HG03432 (cell line): ENCODE results near the gene OSBPL6.

Experiments
- ATAC-seq: cut with Tn5 transposase; IDR thresholded peaks from one replicate; pipeline ENCODE4 v1.9.1; 2021; ENCODE audit warnings: mild to moderate bottlenecking, moderate library complexity; ENCODE audit not compliant: unreplicated experiment

OSBPL6 gene

GRCh38 chr2:178269438-178270224 lies 75.3 kb downstream of the OSBPL6 start:
- ATAC-seq: no peak

- no peak for ATAC-seq
Measured at GRCh38 chr2:178270338-178270737, 76.0 kb downstream of the OSBPL6 start.

GRCh38 chr2:178271094-178271493 lies 76.8 kb downstream of the OSBPL6 start:
- ATAC-seq: no peak

DNA sequence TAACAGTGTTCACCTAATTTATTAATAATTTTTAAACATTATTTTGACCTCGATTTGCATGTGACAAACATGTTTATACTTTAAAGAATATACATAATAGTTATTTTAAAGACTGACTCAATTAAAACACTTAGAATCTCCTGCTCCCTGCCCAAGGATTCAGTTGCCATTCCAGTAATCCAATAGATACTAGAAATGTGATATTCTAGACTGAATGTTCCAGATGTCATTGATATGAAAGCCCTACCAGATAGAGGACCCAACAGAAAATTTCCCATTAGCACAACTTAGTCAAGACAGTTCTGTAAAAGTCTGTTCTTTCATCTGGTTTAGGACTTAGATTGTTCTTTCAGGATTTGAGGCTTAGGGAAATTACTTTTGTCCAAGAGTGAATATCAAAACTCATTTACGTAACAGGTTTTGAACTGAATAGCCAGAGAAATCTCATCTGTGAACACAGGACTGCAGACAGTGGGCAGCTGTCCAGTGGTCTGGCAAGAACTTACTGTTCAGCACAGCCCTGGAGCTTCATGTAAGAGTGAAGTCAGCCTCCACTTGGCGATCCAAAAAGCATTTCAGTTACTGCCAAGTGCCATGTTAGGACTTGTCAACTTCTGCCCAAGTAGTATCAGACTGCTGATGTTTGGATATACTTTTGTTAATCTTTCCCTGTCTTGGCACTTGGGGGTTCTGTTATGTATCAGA lies 77.5 kb downstream of the OSBPL6 start:
- no peak for ATAC-seq

GRCh38 chr2:178273787-178274360 lies 79.6 kb downstream of the OSBPL6 start:
- ATAC-seq: no peak

DNA sequence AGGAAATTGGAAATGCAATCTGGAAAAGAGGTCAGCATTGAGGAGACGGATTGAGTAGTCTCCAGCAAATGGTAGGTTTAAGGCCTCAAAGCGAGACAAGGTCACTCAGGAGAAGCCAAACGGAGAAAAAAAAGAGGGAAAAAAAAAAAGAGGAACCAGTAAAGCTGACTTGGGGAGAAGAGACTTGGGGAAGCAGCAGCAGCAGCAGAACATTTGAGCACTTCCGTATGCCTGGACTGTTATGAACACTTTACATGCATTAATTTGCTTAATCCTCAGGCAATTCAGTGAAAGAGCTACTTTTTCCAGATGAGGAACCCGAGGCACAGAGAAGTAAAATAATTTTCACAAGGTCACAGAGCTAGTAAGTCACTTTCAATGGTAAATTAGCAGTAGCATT lies 81.3 kb downstream of the OSBPL6 start:
- no peak for ATAC-seq

GRCh38 chr2:178277741-178278197 lies 83.5 kb downstream of the OSBPL6 start:
- ATAC-seq: no peak

- no peak for ATAC-seq
Measured at GRCh38 chr2:178279142-178279541, 84.8 kb downstream of the OSBPL6 start.

DNA sequence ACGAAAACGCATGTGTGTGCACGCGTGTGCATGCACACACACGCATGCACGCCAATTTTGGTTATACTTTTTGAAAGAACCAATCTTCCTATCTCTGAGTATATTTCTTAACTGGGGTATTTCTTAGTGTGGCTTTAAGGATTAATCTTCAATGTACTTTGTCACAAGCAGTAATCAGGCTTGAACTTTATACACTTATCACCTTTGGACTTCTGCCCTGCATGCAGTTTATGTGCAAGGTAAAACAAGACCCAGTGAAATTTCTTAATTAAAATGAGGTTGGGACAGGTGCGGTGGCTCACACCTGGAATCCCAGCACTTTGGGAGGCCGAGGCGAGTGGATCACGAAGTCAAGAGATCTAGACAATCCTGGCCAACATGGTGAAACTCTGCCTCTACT lies 85.3 kb downstream of the OSBPL6 start:
- no peak for ATAC-seq

GRCh38 chr2:178280244-178280852 lies 86.0 kb downstream of the OSBPL6 start:
- ATAC-seq: peak; percentile 80

GRCh38 chr2:178282075-178282815 lies 87.9 kb downstream of the OSBPL6 start:
- no peak for ATAC-seq

- ATAC-seq: no peak
Measured at GRCh38 chr2:178283341-178283918, 89.1 kb downstream of the OSBPL6 start.

DNA sequence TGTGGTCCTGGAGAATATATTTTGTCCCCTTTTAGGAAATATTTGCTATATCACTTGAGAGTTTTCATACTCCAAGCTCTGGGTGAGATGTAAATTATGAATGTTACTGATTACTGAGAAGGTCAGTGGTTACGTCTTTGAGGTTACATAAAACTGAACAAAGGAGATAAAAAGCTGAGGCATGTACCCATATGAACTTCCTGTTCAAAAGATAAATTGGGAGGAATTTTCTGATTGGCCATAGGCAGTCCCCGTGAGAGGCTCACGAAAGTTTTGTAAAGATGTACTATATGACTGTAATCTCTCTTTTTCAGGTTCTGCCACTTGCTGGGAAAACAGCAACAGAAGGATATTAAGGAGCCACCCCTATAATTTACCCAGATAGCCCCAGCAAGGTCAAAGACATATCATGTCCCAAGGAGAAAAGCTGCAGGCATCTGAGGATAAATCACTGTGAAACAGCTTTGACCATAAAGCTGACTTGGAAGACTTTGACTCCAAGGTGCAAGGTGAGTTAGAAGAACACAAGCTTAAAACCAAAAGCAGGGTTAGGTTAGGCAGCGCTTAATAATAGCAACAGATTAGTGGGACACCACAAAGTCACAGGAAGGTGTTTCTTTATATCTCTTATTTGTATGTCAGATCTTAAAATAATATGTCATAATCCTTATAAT lies 90.4 kb downstream of the OSBPL6 start:
- no peak for ATAC-seq

DNA sequence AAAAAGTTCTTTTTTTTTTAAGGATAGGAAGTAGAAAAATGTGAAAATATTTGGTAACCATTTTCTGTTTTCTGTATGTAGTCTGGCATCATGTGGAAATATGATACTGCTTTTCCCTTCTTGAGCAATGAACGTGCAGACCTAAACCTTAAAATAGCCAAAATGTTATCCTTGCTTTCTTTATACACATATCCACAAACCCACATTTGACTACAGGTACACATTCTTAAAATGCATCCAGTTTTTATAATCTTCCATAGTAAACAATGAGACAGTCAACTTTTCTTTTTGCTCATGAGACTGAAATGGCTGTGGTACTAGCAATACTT lies 90.9 kb downstream of the OSBPL6 start:
- ATAC-seq: no peak

DNA sequence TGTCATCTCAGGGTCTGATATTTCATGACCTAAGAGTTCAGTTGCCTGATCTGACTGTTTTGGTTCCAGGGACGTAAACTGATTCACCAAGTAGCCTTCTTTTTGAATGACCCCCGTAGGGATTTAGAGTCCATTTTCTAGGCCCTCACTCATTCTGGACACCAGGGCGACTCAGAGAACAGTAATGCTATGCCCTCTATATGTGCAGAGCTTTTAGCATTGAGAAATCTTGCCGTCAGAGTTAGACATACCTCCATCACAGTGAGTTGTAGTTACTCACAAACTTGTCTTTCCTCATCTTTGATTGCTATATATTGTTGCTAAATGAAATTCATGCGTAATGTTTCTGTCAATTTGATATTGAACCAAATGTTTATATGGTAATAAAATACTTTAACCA lies 92.3 kb downstream of the OSBPL6 start:
- no peak for ATAC-seq

GRCh38 chr2:178287652-178288344 lies 93.5 kb downstream of the OSBPL6 start:
- ATAC-seq: no peak

DNA sequence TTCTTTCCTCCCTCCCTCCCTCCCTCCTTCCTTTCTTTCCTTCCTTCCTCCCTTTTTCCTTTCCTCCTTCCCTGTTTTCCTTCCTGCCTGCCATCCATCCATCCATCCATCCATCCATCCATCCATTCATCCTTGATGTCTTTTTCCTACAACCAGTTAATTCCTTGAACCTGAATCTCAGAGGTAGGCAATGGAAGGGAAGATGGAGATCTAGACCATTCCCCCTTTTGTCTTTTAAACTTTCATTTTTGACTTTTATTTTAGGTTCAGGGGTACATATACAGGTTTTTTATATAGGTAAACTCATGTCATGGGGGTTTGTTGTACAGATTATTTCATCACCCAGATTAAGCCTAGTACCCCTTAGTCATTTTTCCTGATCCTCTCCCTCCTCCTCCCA lies 97.4 kb downstream of the OSBPL6 start:
- no peak for ATAC-seq

DNA sequence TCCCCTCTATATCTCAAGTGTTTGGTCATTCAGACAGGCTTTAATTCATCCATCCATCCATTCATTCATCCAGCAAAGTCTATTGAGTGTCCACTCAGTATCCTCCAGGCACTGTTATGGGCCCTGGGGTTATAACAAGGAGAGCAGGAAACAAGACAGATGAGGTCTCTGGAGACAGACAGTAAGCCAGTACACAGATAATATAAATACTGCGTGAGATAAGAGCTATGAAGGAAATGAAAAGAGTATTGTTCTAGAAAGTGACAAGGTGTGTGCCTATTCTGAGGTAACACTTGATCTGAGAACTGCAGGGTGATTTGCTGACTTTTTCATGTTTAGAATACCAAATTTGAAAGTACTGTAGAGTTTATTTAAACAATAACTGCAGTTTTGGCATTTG lies 98.3 kb downstream of the OSBPL6 start:
- no peak for ATAC-seq

DNA sequence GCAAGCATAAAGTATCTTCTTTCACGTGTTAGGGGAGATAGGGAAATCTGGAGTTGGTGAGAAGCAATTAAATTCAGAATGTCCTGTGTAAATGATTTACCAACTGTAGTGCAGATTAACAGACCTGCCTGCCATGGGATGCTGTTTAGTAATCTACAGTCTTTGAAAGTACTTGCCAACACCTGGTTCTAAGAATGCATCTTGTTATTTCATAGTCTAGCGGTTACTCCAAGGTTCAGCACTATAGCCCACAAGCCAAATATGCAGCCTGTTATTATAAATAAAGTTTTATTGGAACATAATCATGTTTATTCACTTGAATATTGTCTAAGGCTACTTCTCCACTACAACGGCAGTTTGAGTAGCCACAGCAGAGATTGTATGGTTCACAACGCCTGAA lies 100.8 kb downstream of the OSBPL6 start:
- no peak for ATAC-seq

GRCh38 chr2:178295906-178296305 lies 101.6 kb downstream of the OSBPL6 start:
- ATAC-seq: peak; percentile 6
